ENCODE measurements around the gene FGF18. TPM values are rescaled to one million over a fixed set of nuclear protein-coding genes. Genes with fewer than 3 reads are reported as not detected.

FGF18 gene
- total and polyA plus RNA-seq, 4 donors, result 0.08 TPM; not detected in 3

GRCh38 chr5:171463862-171464229 is 44.4 kb downstream of the FGF18 start:
- H3K36me3 ChIP-seq (ENCODE audit: control insufficient read depth in 4 of 4, insufficient read depth in 3 of 4, low read depth in 1 of 4, low read length in 3 of 4), result no peaks in the 10 kb centered on the region
- H3K4me1 ChIP-seq (ENCODE audit: control insufficient read depth in 4 of 4, insufficient read depth in 4 of 4, low read length in 3 of 4), result no peaks in the 10 kb centered on the region
- no peak for DNase-seq (ENCODE audit: low spot score)
- 75% methylated on average over 4 of the region's 4 CpGs for WGBS
- TF ChIP-seq FOXA2 (IDR thresholded peaks at IDR 0.05) (no peak), TAF1 (conservative IDR thresholded peaks at IDR 0.05) (no peak), NR2F2 (IDR thresholded peaks at IDR 0.05) (no peak), YY1 (IDR thresholded peaks at IDR 0.05) (no peak), CTCF (IDR thresholded peaks at IDR 0.05; ENCODE audit: low read depth, low read length, missing input control) (no peak), FOXA1 (IDR thresholded peaks at IDR 0.05) (no peak), GABPA (IDR thresholded peaks at IDR 0.05 in 1 of 2, conservative IDR thresholded peaks at IDR 0.05 in 1 of 2) (no peak), RXRA (IDR thresholded peaks at IDR 0.05) (no peak), HNF4A (conservative IDR thresholded peaks at IDR 0.05) (no peak), RAD21 (IDR thresholded peaks at IDR 0.05) (no peak), EGR1 (IDR thresholded peaks at IDR 0.05; ENCODE audit: low read depth in 2 of 2) (no peak), HNF4G (IDR thresholded peaks at IDR 0.05) (no peak), SP1 (IDR thresholded peaks at IDR 0.05) (no peak), JUND (IDR thresholded peaks at IDR 0.05) (no peak), REST (IDR thresholded peaks at IDR 0.05) (no peak)
- TF ChIP-seq, protein P1, sequence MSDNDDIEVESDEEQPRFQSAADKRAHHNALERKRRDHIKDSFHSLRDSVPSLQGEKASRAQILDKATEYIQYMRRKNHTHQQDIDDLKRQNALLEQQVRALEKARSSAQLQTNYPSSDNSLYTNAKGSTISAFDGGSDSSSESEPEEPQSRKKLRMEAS (IDR thresholded peaks at IDR 0.05), result no peak
- TF ChIP-seq, protein P2, sequence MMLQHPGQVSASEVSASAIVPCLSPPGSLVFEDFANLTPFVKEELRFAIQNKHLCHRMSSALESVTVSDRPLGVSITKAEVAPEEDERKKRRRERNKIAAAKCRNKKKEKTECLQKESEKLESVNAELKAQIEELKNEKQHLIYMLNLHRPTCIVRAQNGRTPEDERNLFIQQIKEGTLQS (IDR thresholded peaks at IDR 0.05), result no peak
- TF ChIP-seq, protein P3, sequence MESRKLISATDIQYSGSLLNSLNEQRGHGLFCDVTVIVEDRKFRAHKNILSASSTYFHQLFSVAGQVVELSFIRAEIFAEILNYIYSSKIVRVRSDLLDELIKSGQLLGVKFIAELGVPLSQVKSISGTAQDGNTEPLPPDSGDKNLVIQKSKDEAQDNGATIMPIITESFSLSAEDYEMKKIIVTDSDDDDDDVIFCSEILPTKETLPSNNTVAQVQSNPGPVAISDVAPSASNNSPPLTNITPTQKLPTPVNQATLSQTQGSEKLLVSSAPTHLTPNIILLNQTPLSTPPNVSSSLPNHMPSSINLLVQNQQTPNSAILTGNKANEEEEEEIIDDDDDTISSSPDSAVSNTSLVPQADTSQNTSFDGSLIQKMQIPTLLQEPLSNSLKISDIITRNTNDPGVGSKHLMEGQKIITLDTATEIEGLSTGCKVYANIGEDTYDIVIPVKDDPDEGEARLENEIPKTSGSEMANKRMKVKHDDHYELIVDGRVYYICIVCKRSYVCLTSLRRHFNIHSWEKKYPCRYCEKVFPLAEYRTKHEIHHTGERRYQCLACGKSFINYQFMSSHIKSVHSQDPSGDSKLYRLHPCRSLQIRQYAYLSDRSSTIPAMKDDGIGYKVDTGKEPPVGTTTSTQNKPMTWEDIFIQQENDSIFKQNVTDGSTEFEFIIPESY (IDR thresholded peaks at IDR 0.05), result no peak
- H3K27ac ChIP-seq (ENCODE audit: low read depth in 1 of 2, low read length in 2 of 2), result no peak overlapping the region
- no peak overlapping the region for H3K9ac ChIP-seq (ENCODE audit: low read depth in 1 of 2, low read length in 2 of 2)
- H3K9me3 ChIP-seq (ENCODE audit: control insufficient read depth in 4 of 4, low read length in 3 of 4), result no peaks in the 10 kb centered on the region
- peaks cover 0 to 3% (median 0%) of the 10 kb centered on the region in 4 donors for H3K27me3 ChIP-seq (ENCODE audit: control insufficient read depth in 4 of 4, insufficient read depth in 4 of 4, low read length in 3 of 4)
- H3K4me3 ChIP-seq (ENCODE audit: low read depth in 1 of 3, low read length in 3 of 3), result no peak overlapping the region
